ENCODE results near the gene PCDHGA11.
"Not testable (repeated sequence)": the region's sequence is repeated elsewhere in the genome, so short reads cannot be mapped to it uniquely, and the experiment has no call there.

Gene PCDHGA11

GRCh38 chr5:141432726-141433125 lies 11.9 kb downstream of the PCDHGA11 start:
- DNase-seq: not testable (repeated sequence)

GRCh38 chr5:141434006-141434405 lies 13.2 kb downstream of the PCDHGA11 start:
- no peak for DNase-seq

GRCh38 chr5:141437221-141437620 lies 16.4 kb downstream of the PCDHGA11 start:
- DNase-seq: no peak

GRCh38 chr5:141439411-141440141 lies 18.7 kb downstream of the PCDHGA11 start:
- no peak for DNase-seq

- DNase-seq: no peak
These were observed 19.5 kb downstream of the PCDHGA11 start for GRCh38 chr5:141440341-141440740.

GRCh38 chr5:141441571-141442170 lies 20.8 kb downstream of the PCDHGA11 start:
- DNase-seq: no peak

- no peak for DNase-seq
These were observed 44.5 kb downstream of the PCDHGA11 start for GRCh38 chr5:141465351-141465750.

All from GDM1 (cell line).